T-helper 22 cell (primary cell): ENCODE results near the gene CIBAR2.

Source experiments
- DNase-seq: peaks from one replicate; pipeline ENCODE4 v3.0.0-alpha.2; 2020; ENCODE audit warnings: low read depth

The CIBAR2 gene

DNA sequence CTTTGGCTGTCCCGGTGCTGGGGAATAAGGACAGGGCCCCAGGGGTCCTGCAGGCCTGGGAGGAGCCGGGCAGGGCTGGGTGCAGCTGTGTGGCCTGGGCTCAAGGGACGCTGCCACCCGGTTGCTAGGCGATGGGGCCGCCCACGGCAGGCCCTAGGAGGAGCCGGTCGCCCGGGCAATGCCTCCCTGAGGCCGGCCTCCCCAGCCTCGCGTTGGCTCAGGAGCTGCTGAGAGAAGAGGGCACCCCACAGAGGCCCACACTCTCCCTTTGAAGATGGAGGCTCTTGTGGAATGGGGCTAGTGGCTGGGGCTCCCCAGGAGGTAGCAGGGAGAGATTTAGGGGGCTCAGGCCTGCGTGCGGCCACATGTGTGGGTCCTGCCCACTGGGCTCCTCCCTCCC, at the start of gene CIBAR2:
Gene CIBAR2 (minus strand): TSS at position 109 of the 400 bp plus-strand sequence. CDS start 120 bp downstream, outside the sequence.
- no peak for DNase-seq

DNA sequence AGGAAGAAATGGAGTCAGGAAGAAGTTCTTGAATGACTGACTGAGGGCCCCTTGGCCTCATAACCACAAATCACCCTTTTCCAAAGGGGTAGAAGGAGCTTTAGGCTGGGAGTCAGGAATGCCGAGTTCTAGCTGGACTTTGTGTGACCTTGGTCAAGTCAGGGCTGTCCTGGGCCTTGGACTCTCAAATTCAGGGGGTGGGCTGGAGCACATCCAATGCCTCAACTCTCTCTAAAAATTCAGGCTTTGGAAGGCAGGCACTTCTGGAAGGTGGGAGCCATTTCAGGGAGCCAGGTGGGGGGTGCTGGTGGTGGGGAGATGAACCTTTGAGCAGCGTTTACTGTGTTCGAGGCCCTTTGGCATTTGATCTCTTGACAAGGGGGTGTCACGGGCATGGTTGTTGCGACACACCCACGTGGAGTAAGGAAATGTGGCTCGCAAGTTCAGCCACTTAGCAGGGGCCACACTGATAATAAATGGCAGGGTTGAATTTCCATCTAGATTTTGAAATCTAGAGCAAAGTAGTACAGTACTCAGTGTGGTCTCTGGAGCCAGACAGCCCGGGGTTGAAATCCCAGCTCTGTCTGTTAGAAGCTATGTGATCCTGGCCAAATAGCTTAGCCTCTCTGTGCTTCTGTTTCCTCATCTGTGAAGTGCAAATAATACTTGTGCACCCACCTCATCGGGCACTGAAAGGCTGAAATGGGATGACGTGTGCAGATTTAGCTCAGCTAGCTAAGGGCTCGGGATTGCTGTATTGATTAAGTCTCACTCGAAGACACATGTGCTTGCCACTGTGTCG, 47.1 kb upstream of the CIBAR2 start:
- no peak for DNase-seq

DNA sequence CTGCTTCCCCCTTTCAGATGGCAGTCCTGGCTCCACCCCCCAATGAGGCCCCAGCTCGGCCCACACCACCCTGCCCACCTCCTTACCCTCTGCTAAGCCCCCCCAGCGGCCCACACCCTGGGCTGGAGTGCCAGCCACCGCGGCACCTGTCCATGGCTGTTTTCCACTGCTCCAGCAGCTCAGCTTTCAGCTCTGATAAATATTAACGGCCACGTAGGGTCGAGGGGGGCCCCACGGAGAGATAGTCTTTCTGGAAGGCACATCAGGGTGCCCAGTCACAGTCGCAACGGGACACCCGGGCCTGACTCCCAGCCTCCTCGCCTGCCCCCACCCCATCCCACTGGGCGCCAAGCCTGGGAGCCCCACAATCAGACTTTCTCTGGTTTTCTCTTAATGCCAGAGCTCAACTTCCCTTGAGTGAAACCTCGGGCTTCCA, 46.5 kb upstream of the CIBAR2 start:
- no peak for DNase-seq

DNA sequence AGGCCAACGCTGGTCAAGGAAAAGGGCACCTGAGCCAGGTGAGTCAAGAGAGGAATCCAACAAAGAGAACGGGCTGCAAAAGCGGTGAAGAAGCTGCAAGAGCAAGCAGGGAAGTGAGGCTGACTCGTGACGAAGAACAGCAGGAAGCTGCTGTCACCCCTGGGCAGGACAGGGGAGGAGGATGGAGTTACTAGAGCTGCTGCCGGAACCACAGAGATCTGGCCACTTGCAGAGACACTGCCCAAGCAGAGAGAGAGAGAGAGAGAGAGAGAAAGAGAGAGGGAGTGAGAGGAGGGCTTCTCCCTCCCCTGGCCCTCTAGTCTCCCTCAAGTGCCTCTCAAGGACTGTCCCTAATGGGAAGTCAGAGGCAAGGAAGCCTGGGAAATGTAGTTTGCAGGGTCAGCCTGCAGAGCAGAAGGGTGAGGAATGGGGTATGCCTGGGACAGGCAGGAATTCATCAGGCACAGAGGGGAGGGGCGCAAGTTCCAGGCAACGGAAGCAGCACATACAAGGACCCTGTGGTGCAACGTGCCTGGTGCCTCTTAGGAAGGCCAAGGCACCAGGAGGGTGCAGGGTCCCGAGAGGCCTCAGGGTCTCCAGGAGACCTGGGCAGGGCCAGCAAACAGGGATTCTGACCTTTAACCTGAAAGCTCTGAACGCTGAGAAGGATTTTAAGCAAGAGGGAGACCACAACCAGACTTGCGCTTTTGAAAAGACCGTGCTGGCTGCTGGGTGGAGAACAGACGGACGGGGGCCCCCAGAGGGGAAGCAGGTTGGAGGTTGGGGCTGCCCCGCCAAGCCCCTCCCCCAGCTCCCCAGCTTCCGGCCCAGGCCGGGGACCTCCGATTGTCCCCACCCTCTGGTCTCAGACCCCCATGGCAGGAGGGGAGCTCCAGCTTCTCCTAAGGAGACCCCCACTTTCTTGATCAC, 45.8 kb upstream of the CIBAR2 start:
- no peak for DNase-seq

DNA sequence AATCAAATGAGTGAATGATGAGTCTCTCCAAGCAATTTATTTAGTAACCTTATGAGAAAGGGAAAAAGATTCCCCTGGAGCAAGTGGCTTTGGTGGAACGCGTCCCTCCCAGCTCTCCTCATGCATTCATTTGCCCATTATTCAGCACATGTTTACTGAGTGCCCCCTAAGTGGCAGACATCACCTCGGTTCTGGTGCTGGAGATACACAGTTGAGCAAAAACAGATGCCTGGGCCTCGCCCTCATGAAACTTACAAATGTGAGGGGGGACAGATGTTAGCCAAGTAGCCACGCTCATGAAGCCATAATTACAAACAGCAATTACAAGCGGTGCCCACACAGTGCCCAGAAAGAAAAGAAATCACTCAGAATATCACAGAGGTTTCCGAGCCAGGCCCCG, 45.1 kb upstream of the CIBAR2 start:
- DNase-seq, result no peak

DNA sequence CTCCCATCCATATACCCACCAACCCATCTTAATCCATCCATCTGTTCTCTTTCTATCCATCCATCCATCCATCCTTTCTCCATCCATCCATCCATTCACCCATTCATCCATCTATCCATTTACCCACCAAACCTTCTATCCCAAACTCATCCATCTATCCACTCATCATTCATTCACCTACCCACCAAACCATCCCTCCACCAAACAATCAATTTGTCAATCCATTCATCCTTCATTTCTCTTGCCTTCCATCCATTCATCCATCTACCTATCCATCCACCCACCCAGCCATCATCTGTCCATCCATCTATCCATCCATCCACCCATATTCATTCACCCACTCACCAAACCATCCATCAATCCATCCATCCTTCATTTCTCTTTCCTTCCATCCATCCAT, 44.6 kb upstream of the CIBAR2 start:
- DNase-seq, result no peak

DNA sequence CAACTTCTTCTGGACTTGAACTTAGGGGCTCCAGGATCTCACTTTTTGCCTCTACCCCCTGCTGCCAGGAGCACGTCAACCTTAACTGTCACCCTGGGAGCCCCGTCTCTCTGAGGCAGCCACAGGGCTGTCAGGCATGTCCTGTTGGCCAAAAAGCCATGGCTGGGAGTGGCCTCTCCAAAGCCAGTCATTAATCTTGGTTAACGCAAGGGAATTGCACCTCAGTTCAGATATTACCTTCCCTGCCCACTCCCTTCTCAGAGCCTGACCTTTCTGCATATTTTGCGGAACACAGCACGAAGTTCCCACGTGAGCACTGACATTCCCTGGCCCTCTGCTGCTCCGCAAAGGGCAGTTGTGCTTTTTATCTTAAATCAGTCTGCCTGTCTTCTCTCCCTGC, 44.2 kb upstream of the CIBAR2 start:
- DNase-seq, result no peak

DNA sequence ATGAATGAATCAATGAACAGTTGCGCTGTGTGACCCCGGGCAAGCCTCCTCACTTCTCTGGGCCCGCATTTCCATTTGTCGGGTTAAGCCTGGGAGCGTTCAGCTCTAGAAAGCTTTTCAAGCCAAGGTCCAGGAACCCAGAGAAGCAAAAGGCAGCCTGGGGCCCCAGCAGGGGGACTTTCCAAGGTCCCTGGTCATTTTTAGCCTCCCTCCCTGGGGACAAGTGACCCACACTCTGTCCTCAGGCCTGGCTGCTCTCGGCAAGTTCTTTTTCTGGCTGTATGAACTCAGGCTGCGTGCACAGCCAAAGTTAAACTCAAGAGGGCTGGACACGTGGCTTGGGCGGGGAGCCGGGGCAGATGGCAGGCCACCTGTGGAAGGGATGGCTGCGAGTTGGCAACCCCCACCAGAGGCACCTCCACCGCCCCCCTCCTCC, 41.4 kb upstream of the CIBAR2 start:
- DNase-seq, result no peak

DNA sequence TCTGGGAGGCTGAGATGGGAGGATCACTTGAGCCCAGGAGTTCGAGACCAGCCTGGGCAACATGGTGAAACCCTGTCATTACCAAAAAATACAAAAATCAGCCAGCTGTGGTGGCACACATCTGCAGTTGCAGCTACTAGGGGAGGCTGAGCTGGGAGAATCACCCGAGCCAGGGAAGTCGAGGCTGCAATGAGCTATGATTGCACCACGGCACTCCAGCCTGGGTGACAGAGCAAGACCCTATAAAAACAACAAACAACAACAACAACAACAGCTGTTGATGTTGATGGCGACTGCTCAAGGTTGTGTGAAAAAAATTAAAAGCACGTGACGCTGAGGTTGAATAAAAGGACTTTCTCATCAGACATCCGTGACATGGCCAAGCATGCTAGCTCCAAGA, 40.8 kb upstream of the CIBAR2 start:
- no peak for DNase-seq

DNA sequence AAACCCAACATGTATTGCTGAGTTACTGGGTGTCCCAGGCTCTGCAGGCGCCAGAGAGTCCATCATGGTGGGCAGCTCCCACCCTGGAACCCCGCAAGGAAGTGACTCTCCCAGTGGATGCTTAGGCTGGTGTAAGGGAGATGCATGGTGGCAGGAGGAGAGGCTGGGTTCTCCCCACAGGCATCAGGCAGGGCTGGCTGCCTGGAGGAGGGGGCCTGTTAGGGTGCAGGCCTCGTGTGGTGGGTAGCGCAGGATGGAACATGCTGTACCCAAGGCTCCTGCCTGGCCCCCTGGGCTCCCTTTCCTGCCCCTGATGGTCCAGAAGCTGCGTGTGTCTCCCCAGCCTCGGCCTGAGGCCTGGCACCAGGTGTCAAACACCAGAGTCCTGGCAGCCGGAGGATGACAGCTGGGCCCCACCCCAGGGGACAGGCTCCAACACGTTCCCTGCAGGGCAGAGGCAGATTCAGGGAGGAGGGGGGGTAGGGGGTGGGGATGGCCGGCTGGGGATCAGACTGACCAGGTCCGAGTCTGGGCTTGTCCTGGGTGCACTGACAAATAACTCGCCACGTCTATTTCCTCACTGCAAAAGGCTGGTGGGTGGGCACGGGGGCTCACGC, 40.2 kb upstream of the CIBAR2 start:
- no peak for DNase-seq

DNA sequence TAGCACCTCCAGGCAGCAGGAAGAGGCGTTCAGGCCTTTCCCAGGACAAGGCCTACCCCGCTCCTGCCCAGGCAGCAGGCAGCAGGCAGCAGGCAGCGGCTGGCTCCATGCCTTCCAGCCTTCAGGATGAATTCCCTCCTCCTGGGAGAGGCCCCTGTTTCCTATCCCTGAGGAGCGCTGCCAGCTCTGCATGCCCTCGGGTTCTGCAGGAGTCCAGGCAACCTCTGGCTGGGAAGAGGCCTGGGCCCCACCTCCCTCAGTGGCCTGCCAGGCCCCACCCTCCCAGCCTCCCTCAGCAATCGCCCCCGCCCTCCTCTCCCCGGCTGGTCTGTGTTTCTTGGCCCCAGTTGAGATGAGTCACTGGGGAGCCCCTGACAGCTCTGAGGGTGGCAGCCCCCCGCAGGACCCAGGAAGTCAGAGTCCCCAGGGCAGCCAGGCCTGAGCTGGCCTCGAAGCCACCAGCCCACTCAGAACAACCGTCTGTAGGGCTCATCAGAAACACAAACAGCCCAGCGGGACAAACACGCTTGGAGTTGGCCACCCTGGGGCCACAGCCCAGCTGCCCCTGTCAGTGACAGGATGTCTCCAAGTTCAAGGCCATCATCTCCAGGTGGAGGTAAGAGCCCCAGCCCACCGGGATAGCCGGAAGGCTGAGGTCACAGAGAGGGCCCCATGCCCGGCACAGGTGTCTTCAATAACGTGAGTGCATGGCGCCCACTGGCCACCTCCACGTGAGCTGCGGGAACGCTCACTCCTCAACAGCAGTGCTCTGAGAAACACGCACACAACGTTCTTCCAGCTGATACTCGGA, 39.5 kb upstream of the CIBAR2 start:
- no peak for DNase-seq

DNA sequence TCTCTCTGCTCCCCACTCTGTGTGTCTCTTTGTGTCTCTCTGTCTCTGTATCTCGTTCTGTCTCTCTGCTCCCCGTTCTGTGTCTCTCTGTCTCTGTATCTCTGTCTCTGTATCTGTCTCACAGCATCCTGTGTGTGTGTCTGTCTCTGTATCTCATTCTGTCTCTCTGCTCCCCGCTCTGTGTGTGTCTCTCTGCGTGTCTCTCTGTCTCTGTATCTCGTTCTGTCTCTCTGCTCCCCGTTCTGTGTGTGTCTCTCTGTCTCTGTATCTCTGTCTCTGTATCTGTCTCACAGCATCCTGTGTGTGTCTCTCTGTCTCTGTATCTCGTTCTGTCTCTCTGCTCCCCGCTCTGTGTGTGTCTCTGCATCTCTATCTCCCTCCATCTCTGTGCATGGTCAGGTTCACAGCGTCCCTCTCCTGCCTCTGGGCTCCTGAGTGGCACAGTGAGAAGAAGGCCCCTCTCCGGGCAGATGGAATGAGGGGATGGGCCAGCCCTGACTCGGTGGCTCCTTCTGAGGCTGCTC, 38.9 kb upstream of the CIBAR2 start:
- DNase-seq, result no peak

DNA sequence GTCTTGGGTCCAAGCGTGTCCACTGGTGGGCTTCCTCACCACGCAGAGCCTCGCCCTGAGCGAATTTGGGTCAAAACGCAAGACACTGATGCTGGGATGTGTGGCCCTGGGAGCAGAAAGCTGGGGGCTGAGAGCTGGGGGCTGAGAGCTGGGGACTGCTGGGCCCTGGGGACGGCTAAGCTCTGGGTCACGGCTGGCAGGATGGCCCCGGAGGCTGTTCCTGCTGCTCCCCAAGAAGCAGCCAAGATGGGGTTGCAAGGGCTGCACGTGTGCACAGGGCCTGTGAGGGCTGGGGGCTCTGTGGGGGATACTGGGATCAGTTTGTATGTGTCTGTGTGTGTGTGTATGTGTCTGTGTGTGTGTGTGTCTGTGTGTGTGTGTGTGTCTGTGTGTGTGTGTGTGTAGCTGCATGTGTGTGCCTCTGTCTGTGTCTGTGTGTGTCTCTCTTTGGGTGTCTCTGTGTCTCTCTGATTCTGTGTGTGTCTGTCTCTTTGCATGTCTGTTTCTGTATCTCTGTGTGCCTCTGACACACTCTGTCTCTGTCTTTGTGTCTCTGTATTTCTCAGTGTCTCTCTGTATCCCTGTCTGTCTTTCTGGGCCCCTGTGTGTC, 38.2 kb upstream of the CIBAR2 start:
- no peak for DNase-seq

DNA sequence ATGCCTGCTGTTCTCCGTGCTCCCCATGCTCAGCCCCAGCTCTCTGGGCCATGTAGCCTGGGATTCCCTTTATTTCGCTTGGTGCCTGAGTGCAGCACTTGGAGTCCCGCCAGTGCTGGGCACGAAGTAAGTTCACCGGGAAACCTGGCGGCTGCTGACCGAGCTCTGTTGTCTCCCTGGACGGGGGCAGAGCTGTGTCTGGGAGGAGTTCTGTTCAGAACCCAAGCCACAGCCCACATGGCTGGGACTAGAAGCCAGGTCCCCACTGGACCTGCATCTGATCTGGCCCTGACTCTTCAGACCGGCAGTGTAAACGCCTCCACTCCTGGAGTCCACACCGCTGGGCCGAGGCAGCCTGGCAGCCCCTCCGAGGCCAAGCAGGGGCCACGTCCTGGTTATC, 37.5 kb upstream of the CIBAR2 start:
- no peak for DNase-seq

DNA sequence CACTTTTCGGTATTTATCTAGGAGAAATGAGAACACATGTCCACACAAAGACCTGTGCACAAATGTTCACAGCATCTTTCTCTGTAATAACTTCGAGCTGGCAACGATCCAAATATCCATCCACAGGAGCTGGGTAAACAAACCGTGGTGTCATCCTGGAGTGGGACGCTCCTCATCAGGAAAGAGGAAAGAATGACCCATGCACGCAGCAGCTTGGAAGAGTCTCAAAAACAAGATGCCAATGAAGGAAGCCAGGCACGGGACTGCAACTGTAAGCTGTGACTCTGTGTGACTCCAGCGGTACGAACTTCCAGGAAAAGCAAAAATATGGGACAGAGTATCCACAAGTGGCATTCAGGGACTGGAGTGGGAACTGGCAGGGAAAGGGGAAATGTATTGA, 36.7 kb upstream of the CIBAR2 start:
- no peak for DNase-seq

DNA sequence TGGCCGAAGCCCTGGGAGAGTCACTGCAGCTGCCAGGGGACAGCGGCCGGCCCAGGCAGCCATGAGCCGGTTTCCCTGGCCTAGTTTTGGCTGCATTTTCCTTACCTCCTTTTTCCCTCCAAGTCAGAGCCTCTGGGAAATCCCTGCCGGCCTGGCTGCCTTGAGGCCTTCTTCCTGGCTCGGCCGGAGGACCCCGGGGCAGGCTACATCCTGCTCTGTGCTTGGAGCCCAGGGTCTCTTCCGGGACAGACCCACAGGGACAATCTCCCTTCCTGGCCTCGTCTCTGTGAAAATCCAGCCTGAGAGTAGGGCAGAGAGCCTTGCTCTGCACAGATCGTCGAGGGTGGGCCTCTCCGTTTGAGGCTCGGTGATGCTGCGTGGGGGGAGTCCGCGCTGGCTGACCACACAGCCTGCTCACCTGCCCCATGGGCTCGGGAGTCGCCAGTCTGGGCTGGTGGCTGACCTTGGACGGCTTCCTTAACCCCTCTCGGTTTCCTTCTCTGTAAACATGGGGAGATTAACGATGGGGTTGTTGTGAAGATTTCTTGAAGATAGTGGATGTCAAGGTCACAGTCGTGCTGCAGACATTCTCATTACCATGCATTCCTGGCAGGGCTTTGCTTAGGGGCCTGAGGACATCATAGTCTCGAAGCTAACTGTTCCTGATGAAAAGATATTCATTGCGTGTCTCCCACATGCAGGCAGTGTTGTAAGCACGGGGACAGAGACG, 34.8 kb upstream of the CIBAR2 start:
- DNase-seq, result no peak

DNA sequence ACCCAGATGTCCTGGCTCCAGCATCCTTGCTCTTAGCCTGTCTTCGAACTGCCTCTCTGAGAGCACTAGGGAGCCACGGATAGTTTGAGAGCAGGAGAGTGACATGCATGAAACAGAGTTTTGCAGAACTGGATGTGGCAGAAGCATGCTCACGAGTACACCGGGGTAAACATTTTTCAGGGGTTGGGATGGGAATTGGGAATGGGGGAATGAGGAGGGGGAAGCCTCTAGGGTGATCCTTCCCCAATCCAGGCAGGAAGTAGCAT, 34.2 kb upstream of the CIBAR2 start:
- DNase-seq, result no peak

DNA sequence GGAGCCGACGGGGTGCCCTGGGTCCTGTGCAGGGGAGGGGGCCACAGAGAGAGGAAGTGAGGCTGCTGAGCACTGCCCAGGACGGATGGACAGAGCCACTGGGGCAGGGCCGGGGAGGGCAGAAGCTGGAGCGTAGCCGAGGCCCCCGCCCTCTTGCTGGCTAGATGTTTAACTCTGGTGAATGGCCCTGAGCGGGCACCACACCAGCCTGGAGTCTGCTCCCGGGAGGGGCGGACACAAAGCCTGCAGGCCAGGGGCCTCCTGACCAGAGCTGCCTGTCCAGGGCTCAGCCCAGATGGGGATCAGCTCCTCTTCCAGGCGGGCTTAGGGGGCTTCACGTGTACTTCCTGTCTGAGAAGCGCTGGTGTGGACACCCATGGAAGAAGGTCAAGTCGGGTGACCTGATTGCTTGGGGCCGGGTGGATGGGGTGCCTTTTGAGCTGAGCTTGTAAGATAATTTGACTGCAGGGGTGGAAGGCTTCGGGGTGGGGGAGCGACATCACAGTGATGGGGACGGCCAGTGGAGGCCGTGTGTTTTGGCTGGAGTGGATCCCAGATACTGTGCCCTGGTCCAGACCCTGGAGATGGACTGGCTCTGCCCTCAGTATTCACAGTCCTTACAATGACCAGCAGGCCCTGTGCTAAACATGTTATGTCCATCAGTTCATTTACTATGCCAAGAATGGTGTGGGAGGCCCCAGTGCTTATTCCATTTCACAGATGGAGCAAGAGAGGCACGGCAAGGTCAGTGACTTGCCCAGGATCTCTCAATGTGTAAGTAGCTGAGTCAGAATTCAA, 33.7 kb upstream of the CIBAR2 start:
- DNase-seq, result no peak

DNA sequence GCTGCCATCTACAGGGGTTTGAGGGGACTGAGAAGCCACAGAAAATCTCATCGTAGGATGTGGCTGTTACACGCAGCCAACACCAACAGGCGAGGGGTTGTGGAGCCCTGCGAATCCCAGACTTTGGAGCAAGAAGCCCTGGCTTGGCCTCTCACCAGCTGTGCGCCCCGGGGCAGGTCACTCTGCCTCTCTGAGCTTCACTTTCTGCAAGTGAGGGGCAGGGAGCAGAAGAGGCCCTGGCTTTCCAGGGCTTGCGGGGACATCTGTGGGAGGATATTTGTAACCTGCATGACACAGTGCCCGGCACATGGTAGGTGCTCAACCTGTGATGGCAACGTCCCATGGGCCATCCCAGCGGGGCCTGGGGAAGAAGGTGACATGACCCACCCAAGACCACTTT, 32.9 kb upstream of the CIBAR2 start:
- DNase-seq, result no peak
